K562 (cell line): ENCODE results near the gene TSPAN3. TPM values are rescaled to one million over a fixed set of nuclear protein-coding genes. Genes with fewer than 3 reads are reported as not detected.

Source experiments
- ATAC-seq: fragments of 200-7000 bp; cut with Tn5 transposase; 3 replicates; pipeline ENCODE4 v1.9.1; 2020; ENCODE audit warnings: moderate library complexity
- BruUV-seq: library from RNA; stranded (reverse); fragments of 400-500 nt; replicated peaks from 2 replicates; lab custom pipeline; 2021; lab: Mats Ljungman, UMichigan
- CTCF ChIA-PET: fragments of 300-600 bp; formaldehyde crosslinking; extraction: SDS; loops from one replicate; lab custom pipeline; 2021; ENCODE audit warnings: low intra/inter-chr PET ratio; lab: Yijun Ruan, JAX
- POLR2A ChIA-PET: fragments of 300-600, 350-650 bp; sonication (Branson Sonifier 250); formaldehyde crosslinking; extraction: SDS; loops from one replicate; lab custom pipeline; 2021; ENCODE audit warnings: antibody characterized with exemption, inconsistent platforms; lab: Yijun Ruan, JAX
- DNase-seq, 4 experiments: peaks; one replicate each; pipeline versions ENCODE4 v3.0.0 to v3.0.0-alpha.2; 2011 to 2018; ENCODE audit warnings: low spot score in 3 of 4, mixed read lengths in 3 of 4; ENCODE audit errors: extremely low read depth in 1 of 4
- FAIRE-seq: peaks from 2 replicates; lab custom pipeline; 2011; peaks lifted over from hg19 to GRCh38; lab: Jason Lieb, UNC
- H2AFZ ChIP-seq: 2 replicates; pipeline ENCODE4 v1.6.0; 2011; ENCODE audit warnings: low read depth, low read length, control low read depth, inconsistent platforms
- H3K27ac ChIP-seq: fragments of 200-600 bp; 3 replicates; pipeline ENCODE4 v1.8.0; 2011; ENCODE audit warnings: low read depth, mild to moderate bottlenecking, control low read depth, inconsistent platforms, low read length, moderate library complexity, mixed read lengths; ENCODE audit errors: extremely low read depth
- H3K27me3 ChIP-seq, 2 experiments: fragments of 300-600 bp in 1 of 2; 2 replicates in 1 of 2; 3 replicates in 1 of 2; pipeline versions ENCODE4 v1.6.0 to v1.8.0; 2011; ENCODE audit warnings: inconsistent platforms in 2 of 2, low read length in 2 of 2, mild to moderate bottlenecking in 1 of 2, mixed read lengths in 1 of 2, moderate library complexity in 1 of 2; ENCODE audit not compliant: control insufficient read depth in 2 of 2, insufficient read depth in 2 of 2
- H3K36me3 ChIP-seq: fragments of 300-600 bp; 3 replicates; pipeline ENCODE4 v1.8.0; 2011; ENCODE audit warnings: mild to moderate bottlenecking, low read length, inconsistent platforms; ENCODE audit not compliant: control insufficient read depth, insufficient read depth
- H3K4me1 ChIP-seq, 2 experiments: fragments of 200-600 bp in 1 of 2; replicated peaks in 1 of 2; 2 replicates in 1 of 2; 3 replicates in 1 of 2; pipeline versions ENCODE4 v1.5.1 to v1.8.0; 2011; ENCODE audit warnings: inconsistent platforms in 2 of 2, low read length in 2 of 2, mild to moderate bottlenecking in 1 of 2, mixed read lengths in 1 of 2, moderate library complexity in 1 of 2; ENCODE audit not compliant: control insufficient read depth in 2 of 2, insufficient read depth in 2 of 2
- H3K4me2 ChIP-seq: 2 replicates; pipeline ENCODE4 v1.6.1; 2011; ENCODE audit warnings: low read length, control low read depth, inconsistent platforms, mixed read lengths; ENCODE audit not compliant: insufficient read depth
- H3K4me3 ChIP-seq: fragments of 200-600 bp; sonication (generic), shearing (Covaris generic); 2 replicates; pipeline ENCODE4 v1.5.1; 2016; ENCODE audit warnings: control low read depth, inconsistent platforms
- H3K79me2 ChIP-seq: fragments of 200-600 bp; 3 replicates; pipeline ENCODE4 v1.8.0; 2011; ENCODE audit warnings: low read length, inconsistent platforms; ENCODE audit not compliant: control insufficient read depth, insufficient read depth
- H3K9ac ChIP-seq, 2 experiments: 2 replicates each; pipeline versions ENCODE4 v1.6.0 to v1.6.1; 2011; ENCODE audit warnings: low read depth in 2 of 2, low read length in 2 of 2, control low read depth in 1 of 2, inconsistent platforms in 1 of 2, mild to moderate bottlenecking in 1 of 2, mixed read lengths in 1 of 2; ENCODE audit not compliant: insufficient read depth in 1 of 2
- H3K9me1 ChIP-seq: one replicate; pipeline ENCODE4 v1.6.0; 2011; ENCODE audit warnings: inconsistent platforms, mild to moderate bottlenecking, low read length, moderate library complexity; ENCODE audit not compliant: control insufficient read depth, insufficient read depth
- H3K9me3 ChIP-seq: replicated peaks from 2 replicates; pipeline ENCODE4 v1.5.1; 2011; ENCODE audit warnings: low read depth, low read length, inconsistent platforms; ENCODE audit not compliant: control insufficient read depth, insufficient read depth
- H4K20me1 ChIP-seq: replicated peaks from 2 replicates; pipeline ENCODE4 v1.6.1; 2011; ENCODE audit warnings: low read length, inconsistent platforms, mixed read lengths; ENCODE audit not compliant: control insufficient read depth, insufficient read depth
- DPF2 ChIP-seq: fragments of 450-650 bp; IDR thresholded peaks from 2 replicates; pipeline ENCODE4 v1.6.1; 2016
- NFIC ChIP-seq: fragments of 450-650 bp; IDR thresholded peaks from 2 replicates; pipeline ENCODE4 v1.6.1; 2017; ENCODE audit warnings: mild to moderate bottlenecking, inconsistent platforms
- ZNF408 ChIP-seq: fragments of 250-450 bp; sonication (Bioruptor Pico); IDR thresholded peaks from 2 replicates; pipeline ENCODE4 v1.4.0; 2020; ENCODE audit warnings: low read depth, mild to moderate bottlenecking, moderate library complexity
- WGBS: fragments of 100-300 bp; shearing (Covaris generic); methylation state at CpG from one replicate; pipeline ENCODE4 v1.1.6; 2016; ENCODE audit warnings: low coverage, mixed read lengths; ENCODE audit not compliant: insufficient coverage; ENCODE audit errors: missing lambda C conversion rate; 5-methylcytosine and 5-hydroxymethylcytosine counted together
- in situ Hi-C: fragments of 300-500 bp; cut with MboI; formaldehyde crosslinking; loops from 4 replicates; pipeline ENCODE4 v1.15.0; 2018; ENCODE audit warnings: inconsistent platforms, mixed read lengths
- intact Hi-C: fragments of 100-400 bp; cut with micrococcal nuclease; formaldehyde crosslinking; loops from 2 replicates; pipeline ENCODE4 v1.14.2; 2022
- polyA plus RNA-seq, 8 experiments: library from polyadenylated mRNA; depleted of rRNA in 4 of 8; stranded (reverse) in 5 of 8; unstranded in 3 of 8; fragments of >200 nt; fragmentation: Nextera tagmentation in 2 of 8; fragmentation: Illumina TruSeq in 1 of 8; extraction: Ambion mirVana in 2 of 8; extraction: Trizol in 1 of 8; gene quantifications; 2 replicates each; pipeline versions ENCODE4 v1.2.1 to v1.2.3, GENCODE V29; 2011 to 2014; ENCODE audit warnings: inconsistent platforms in 1 of 8, missing spikeins in 1 of 8
- total RNA-seq, 7 experiments: library from RNA; depleted of rRNA in 6 of 7; stranded (reverse); fragments of >200 nt in 6 of 7; fragmentation: Illumina TruSeq in 2 of 7; extraction: Trizol in 2 of 7; gene quantifications; 2 replicates each; pipeline versions ENCODE4 v1.2.1 to v1.2.3, GENCODE V29; 2011 to 2021; ENCODE audit warnings: low replicate concordance in 1 of 7
- TF ChIP-seq, protein P1 (sequence below): sonication (generic); formaldehyde crosslinking; IDR thresholded peaks from 2 replicates; pipeline ENCODE4 v1.8.0; 2022; ENCODE audit warnings: mild to moderate bottlenecking, missing genetic modification reagents
- TF ChIP-seq, protein P2 (sequence below): sonication (generic); formaldehyde crosslinking; IDR thresholded peaks from 2 replicates; pipeline ENCODE4 v1.8.0; 2023; ENCODE audit warnings: mild to moderate bottlenecking, missing genetic modification reagents

TSPAN3 gene
- total and polyA plus RNA-seq, 9 of the 15 experiments (the other 6 are each of a cell fraction or from before 2014, with no cell fraction given), result 14.3 to 144 (median 71.1) TPM

DNA sequence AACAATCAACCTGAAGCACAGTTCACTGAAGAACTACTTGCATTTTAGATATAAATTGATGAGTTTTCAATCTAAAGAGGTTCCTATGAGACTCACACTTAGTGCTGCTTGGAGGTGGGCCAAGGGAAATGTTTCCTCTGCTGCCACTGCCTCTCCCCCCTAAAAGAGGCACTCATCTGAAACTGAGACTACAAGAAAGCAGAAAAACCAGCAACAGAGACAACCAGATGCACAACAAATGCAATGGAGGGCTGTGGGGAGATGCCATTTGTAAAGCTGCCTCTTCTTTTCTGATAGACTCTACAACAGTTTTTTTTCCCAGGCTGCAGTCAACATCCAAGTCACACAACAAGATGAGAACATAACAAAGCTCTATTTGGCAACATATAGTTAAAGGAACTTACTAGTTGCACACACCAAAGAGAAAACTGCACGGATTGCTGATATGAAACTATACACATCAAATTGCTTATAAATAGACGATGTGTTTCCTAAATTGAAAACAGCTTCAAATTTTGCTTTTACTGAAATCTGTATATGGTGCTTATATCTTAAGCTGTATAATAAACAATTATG is 11.0 kb downstream of the TSPAN3 start:
- POLR2A ChIA-PET, result interaction anchor here (0.5 to 1.8 kb wide), 4 partner anchors 10 to 200 kb away, joined by 3 to 7 read pairs (median 6); no protein-coding TSS in a partner anchor
- H3K9ac ChIP-seq, result no peak overlapping the region
- peaks cover 0 to 11% of the 10 kb centered on the region in 2 experiments; a peak in 3 of 5 replicates for H3K4me1 ChIP-seq
- H3K27ac ChIP-seq, result no peak overlapping the region
- TF ChIP-seq NFIC (no peak), DPF2 (no peak), ZNF408 (CRISPR knock-in tag) (no peak)
- TF ChIP-seq, protein P1, sequence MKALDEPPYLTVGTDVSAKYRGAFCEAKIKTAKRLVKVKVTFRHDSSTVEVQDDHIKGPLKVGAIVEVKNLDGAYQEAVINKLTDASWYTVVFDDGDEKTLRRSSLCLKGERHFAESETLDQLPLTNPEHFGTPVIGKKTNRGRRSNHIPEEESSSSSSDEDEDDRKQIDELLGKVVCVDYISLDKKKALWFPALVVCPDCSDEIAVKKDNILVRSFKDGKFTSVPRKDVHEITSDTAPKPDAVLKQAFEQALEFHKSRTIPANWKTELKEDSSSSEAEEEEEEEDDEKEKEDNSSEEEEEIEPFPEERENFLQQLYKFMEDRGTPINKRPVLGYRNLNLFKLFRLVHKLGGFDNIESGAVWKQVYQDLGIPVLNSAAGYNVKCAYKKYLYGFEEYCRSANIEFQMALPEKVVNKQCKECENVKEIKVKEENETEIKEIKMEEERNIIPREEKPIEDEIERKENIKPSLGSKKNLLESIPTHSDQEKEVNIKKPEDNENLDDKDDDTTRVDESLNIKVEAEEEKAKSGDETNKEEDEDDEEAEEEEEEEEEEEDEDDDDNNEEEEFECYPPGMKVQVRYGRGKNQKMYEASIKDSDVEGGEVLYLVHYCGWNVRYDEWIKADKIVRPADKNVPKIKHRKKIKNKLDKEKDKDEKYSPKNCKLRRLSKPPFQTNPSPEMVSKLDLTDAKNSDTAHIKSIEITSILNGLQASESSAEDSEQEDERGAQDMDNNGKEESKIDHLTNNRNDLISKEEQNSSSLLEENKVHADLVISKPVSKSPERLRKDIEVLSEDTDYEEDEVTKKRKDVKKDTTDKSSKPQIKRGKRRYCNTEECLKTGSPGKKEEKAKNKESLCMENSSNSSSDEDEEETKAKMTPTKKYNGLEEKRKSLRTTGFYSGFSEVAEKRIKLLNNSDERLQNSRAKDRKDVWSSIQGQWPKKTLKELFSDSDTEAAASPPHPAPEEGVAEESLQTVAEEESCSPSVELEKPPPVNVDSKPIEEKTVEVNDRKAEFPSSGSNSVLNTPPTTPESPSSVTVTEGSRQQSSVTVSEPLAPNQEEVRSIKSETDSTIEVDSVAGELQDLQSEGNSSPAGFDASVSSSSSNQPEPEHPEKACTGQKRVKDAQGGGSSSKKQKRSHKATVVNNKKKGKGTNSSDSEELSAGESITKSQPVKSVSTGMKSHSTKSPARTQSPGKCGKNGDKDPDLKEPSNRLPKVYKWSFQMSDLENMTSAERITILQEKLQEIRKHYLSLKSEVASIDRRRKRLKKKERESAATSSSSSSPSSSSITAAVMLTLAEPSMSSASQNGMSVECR (CRISPR knock-in tag), result no peak
- TF ChIP-seq, protein P2, sequence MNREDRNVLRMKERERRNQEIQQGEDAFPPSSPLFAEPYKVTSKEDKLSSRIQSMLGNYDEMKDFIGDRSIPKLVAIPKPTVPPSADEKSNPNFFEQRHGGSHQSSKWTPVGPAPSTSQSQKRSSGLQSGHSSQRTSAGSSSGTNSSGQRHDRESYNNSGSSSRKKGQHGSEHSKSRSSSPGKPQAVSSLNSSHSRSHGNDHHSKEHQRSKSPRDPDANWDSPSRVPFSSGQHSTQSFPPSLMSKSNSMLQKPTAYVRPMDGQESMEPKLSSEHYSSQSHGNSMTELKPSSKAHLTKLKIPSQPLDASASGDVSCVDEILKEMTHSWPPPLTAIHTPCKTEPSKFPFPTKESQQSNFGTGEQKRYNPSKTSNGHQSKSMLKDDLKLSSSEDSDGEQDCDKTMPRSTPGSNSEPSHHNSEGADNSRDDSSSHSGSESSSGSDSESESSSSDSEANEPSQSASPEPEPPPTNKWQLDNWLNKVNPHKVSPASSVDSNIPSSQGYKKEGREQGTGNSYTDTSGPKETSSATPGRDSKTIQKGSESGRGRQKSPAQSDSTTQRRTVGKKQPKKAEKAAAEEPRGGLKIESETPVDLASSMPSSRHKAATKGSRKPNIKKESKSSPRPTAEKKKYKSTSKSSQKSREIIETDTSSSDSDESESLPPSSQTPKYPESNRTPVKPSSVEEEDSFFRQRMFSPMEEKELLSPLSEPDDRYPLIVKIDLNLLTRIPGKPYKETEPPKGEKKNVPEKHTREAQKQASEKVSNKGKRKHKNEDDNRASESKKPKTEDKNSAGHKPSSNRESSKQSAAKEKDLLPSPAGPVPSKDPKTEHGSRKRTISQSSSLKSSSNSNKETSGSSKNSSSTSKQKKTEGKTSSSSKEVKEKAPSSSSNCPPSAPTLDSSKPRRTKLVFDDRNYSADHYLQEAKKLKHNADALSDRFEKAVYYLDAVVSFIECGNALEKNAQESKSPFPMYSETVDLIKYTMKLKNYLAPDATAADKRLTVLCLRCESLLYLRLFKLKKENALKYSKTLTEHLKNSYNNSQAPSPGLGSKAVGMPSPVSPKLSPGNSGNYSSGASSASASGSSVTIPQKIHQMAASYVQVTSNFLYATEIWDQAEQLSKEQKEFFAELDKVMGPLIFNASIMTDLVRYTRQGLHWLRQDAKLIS (CRISPR knock-in tag), result no peak
- intact Hi-C loops (no loop called here), in situ Hi-C loops (no loop called here)
- DNase-seq (no peak), ATAC-seq (no peak), FAIRE-seq (no peak)
- H3K4me2 ChIP-seq, result no peak overlapping the region
- no TSS peak for BruUV-seq
- H3K79me2 ChIP-seq, result peaks cover 24% of the 10 kb centered on the region
- no peak overlapping the region for H2AFZ ChIP-seq
- no peaks in the 10 kb centered on the region for H3K9me3 ChIP-seq
- no peaks in the 10 kb centered on the region for H3K9me1 ChIP-seq
- CTCF ChIA-PET, result no interaction called here
- no peak overlapping the region for H3K4me3 ChIP-seq
- 49% methylated on average over 2 of the region's 2 CpGs for WGBS
- peaks cover 2% of the 10 kb centered on the region; the same call in 1 of the 3 replicates for H3K36me3 ChIP-seq
- H4K20me1 ChIP-seq, result no peaks in the 10 kb centered on the region
- no peaks in the 10 kb centered on the region for H3K27me3 ChIP-seq
